Iris pigment epithelial cell (primary cell): ENCODE results near the gene ZNF726.
"Not testable (repeated sequence)": the region's sequence is repeated elsewhere in the genome, so short reads cannot be mapped to it uniquely, and the experiment has no call there.

Source experiments
- DNase-seq: peaks from one replicate; pipeline ENCODE4 v3.0.0-alpha.2; 2011; ENCODE audit warnings: low read depth

The ZNF726 gene

GRCh38 chr19:23914402-23915286 is at the start of gene ZNF726:
Gene ZNF726, plus strand, starts transcription at chr19:23914886. Its CDS starts 109 bp downstream, at chr19:23914995.
- DNase-seq: peak; percentile 98

GRCh38 chr19:23867895-23868294 is 46.8 kb upstream of the ZNF726 start:
- DNase-seq: no peak

- DNase-seq: no peak
These were observed 46.1 kb upstream of the ZNF726 start for GRCh38 chr19:23868630-23869029.

GRCh38 chr19:23872282-23872919 is 42.3 kb upstream of the ZNF726 start:
- no peak for DNase-seq

GRCh38 chr19:23876261-23876660 is 38.4 kb upstream of the ZNF726 start:
- DNase-seq: no peak

GRCh38 chr19:23876756-23877155 is 37.9 kb upstream of the ZNF726 start:
- not testable (repeated sequence) for DNase-seq

- DNase-seq: peak; percentile 1
These were observed 32.2 kb upstream of the ZNF726 start for GRCh38 chr19:23882493-23882892.

GRCh38 chr19:23884363-23884762 is 30.3 kb upstream of the ZNF726 start:
- no peak for DNase-seq

- no peak for DNase-seq
These were observed 27.0 kb upstream of the ZNF726 start for GRCh38 chr19:23887642-23888041.

- DNase-seq: not testable (repeated sequence)
These were observed 18.6 kb upstream of the ZNF726 start for GRCh38 chr19:23896096-23896495.

- no peak for DNase-seq
These were observed 17.8 kb upstream of the ZNF726 start for GRCh38 chr19:23896912-23897311.

GRCh38 chr19:23901360-23901759 is 13.3 kb upstream of the ZNF726 start:
- no peak for DNase-seq

GRCh38 chr19:23904406-23904805 is 10.3 kb upstream of the ZNF726 start:
- peak; percentile 1 for DNase-seq

GRCh38 chr19:23905771-23906170 is 8.9 kb upstream of the ZNF726 start:
- no peak for DNase-seq

GRCh38 chr19:23906835-23907234 is 7.9 kb upstream of the ZNF726 start:
- DNase-seq: no peak

- DNase-seq: no peak
These were observed 6.5 kb upstream of the ZNF726 start for GRCh38 chr19:23908165-23908564.

GRCh38 chr19:23909222-23909621 is 5.5 kb upstream of the ZNF726 start:
- DNase-seq: no peak

- DNase-seq: no peak
These were observed 755 bp upstream of the ZNF726 start for GRCh38 chr19:23913931-23914330.

GRCh38 chr19:23916991-23917390 is 2.3 kb downstream of the ZNF726 start:
- DNase-seq: peak; percentile 59

GRCh38 chr19:23917856-23918255 is 3.2 kb downstream of the ZNF726 start:
- DNase-seq: no peak

GRCh38 chr19:23925285-23925684 is 10.6 kb downstream of the ZNF726 start:
- DNase-seq: no peak

- no peak for DNase-seq
These were observed 18.2 kb downstream of the ZNF726 start for GRCh38 chr19:23932878-23933277.

- not testable (repeated sequence) for DNase-seq
These were observed 22.3 kb downstream of the ZNF726 start for GRCh38 chr19:23937031-23937430.
